A375 (cell line): ENCODE results near the gene PAPSS1. TPM values are rescaled to one million over a fixed set of nuclear protein-coding genes. Genes with fewer than 3 reads are reported as not detected.

Experiments used
- total RNA-seq: library from RNA; depleted of rRNA; stranded (reverse); fragments of >200 nt; shearing (Covaris generic); gene quantifications from 2 replicates; pipeline ENCODE4 v1.2.3, GENCODE V29; 2014; rRNA removed

PAPSS1 gene
- 40.1 and 40.8 TPM in 2 replicates for total RNA-seq

DNA sequence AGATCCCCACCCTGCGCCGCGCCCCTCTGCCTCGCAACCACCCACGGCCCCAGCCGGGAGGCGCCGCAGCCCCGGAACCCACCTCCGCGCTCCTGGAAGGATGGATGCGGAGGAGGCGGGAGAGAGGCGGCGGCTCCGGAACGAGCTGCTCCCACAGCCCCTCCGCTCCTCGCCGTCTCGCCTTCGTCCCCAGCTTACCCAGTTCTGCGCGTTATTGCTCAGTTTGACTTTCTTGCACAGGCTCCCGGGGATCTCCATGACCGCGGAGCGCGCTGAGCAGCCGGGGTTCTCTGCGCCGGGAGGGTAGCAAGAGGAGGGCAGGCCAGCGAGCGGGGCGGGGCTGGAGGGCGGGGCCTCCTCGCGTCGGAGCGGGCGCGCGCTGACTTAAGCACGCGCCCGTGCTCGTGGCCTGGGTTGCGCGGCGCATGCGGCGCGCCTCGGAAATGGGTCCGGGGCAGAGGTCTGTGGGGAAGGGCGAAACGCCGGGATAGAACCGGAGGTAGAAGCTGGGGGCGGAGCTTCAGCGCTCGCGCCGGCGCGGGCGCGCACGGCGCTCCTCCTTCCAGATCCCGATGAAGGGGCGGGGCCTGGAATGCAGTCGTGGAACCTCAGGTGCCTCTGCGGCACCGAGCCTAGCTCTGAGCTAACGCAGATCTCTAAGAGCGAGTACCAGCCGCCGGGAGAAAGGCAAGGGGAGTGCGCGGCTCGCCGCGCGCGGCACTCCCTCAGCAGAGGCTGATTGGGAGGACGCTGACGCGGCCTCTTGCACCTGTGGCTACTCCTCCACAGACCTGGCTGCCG is at the start of gene PAPSS1:
TSS of gene PAPSS1 (minus strand) at position 313 of the 801 bp plus-strand sequence. CDS start at position 258, 55 bp downstream.

Other genes starting within 250 kb of the PAPSS1 start
- gene SGMS2, start 104.7 kb upstream of the PAPSS1 start, total RNA-seq, result 23.2 and 25.6 TPM in 2 replicates
- 1.8 and 2.3 TPM in 2 replicates for gene CYP2U1, start 211.3 kb upstream of the PAPSS1 start, total RNA-seq